Bronchial epithelial cell (primary cell): ENCODE data around the gene CETN1. TPM values are rescaled to one million over a fixed set of nuclear protein-coding genes. Genes with fewer than 3 reads are reported as not detected.

Source experiments
- DNase-seq: peaks from one replicate; pipeline ENCODE4 v3.0.0-alpha.2; 2010; ENCODE audit warnings: low read depth
- FAIRE-seq: peaks from 2 replicates; lab custom pipeline; 2011; peaks lifted over from hg19 to GRCh38; lab: Jason Lieb, UNC
- H3K27me3 ChIP-seq: 2 replicates; pipeline ENCODE4 v1.5.1; 2011; ENCODE audit warnings: low read length; ENCODE audit not compliant: control insufficient read depth, insufficient read depth
- H3K36me3 ChIP-seq: 2 replicates; pipeline ENCODE4 v1.5.1; 2011; ENCODE audit warnings: low read length; ENCODE audit not compliant: control insufficient read depth, insufficient read depth
- H3K4me3 ChIP-seq: 2 replicates; pipeline ENCODE4 v1.5.1; 2011; ENCODE audit warnings: mild to moderate bottlenecking, low read depth, low read length, control low read depth
- CTCF ChIP-seq: IDR thresholded peaks from 2 replicates; pipeline ENCODE4 v1.5.1; 2011; ENCODE audit warnings: mild to moderate bottlenecking, moderate library complexity, low read length, control low read depth, inconsistent platforms; ENCODE audit not compliant: insufficient read depth, severe bottlenecking
- total RNA-seq: library from RNA; depleted of rRNA; stranded (reverse); fragments of >200 nt; gene quantifications from 2 replicates; pipeline ENCODE4 v1.2.1, GENCODE V29; 2014

Gene CETN1
- total RNA-seq, 1 donor from 2014 or later = not detected

GRCh38 chr18:567122-567521 lies 13.1 kb upstream of the CETN1 start:
- FAIRE-seq (no peak), DNase-seq (no peak)
- Histone ChIP-seq H3K27me3 (no peaks in the 10 kb centered on the region), H3K36me3 (no peaks in the 10 kb centered on the region), H3K4me3 (no peak overlapping the region)
- no peak for TF ChIP-seq CTCF

- Histone ChIP-seq H3K36me3 (no peaks in the 10 kb centered on the region), H3K27me3 (no peaks in the 10 kb centered on the region), H3K4me3 (no peak overlapping the region)
- no peak for FAIRE-seq
- no peak for TF ChIP-seq CTCF
- no peak for DNase-seq
Observed at GRCh38 chr18:568731-569130, 11.4 kb upstream of the CETN1 start.

GRCh38 chr18:570256-570655 lies 9.9 kb upstream of the CETN1 start:
- no peak for TF ChIP-seq CTCF
- DNase-seq = no peak
- Histone ChIP-seq H3K4me3 (no peak overlapping the region), H3K36me3 (no peaks in the 10 kb centered on the region), H3K27me3 (no peaks in the 10 kb centered on the region)
- FAIRE-seq = no peak

- Histone ChIP-seq H3K36me3 (no peaks in the 10 kb centered on the region), H3K4me3 (no peak overlapping the region), H3K27me3 (no peaks in the 10 kb centered on the region)
- no peak for DNase-seq
- TF ChIP-seq CTCF = no peak
- no peak for FAIRE-seq
Observed at GRCh38 chr18:570697-571096, 9.5 kb upstream of the CETN1 start.

GRCh38 chr18:572091-572830 lies 7.9 kb upstream of the CETN1 start:
- Histone ChIP-seq H3K36me3 (no peaks in the 10 kb centered on the region), H3K27me3 (no peaks in the 10 kb centered on the region), H3K4me3 (no peak overlapping the region)
- DNase-seq = no peak
- FAIRE-seq = no peak
- no peak for TF ChIP-seq CTCF

- FAIRE-seq (no peak), DNase-seq (no peak)
- no peaks in the 10 kb centered on the region for H3K27me3 ChIP-seq
- TF ChIP-seq CTCF = no peak
- H3K4me3 ChIP-seq = no peak overlapping the region
- no peaks in the 10 kb centered on the region for H3K36me3 ChIP-seq
Observed at GRCh38 chr18:572831-573289, 7.3 kb upstream of the CETN1 start.
